Measurements from ENCODE around the gene KCNQ4.

Gene KCNQ4

DNA sequence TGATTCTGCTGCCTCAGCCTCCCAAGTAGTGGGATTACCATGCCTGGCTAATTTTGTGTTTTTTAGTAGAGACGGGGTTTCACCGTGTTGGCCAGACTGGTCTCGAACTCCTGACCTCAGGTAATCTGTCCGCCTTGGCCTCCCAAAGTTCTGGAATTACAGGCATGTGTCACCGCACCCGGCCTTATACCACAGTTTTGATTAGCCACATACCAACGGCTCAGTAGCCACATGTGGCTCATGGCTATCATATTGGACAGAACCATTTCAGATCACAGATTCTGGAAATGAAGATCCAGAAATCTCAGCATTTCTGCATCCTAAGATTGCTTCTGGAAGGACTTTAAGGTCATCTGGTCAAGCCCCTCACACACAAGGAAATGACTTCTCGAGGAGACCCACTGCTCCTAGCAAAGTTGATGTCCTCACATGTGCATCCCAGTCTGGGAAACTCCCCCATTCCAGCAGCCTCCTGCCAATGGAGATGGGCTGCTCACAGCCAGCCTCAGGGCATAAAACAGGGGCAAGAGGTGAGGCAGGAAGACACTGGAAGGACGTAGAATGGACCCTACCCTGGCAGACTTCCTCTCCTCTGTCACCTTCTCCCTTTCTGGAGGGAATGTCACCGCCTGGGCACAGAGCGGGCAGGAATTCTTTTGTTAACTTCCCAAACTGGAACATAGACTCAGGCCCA lies 96.0 kb downstream of the KCNQ4 start:
- TF ChIP-seq, protein P1, sequence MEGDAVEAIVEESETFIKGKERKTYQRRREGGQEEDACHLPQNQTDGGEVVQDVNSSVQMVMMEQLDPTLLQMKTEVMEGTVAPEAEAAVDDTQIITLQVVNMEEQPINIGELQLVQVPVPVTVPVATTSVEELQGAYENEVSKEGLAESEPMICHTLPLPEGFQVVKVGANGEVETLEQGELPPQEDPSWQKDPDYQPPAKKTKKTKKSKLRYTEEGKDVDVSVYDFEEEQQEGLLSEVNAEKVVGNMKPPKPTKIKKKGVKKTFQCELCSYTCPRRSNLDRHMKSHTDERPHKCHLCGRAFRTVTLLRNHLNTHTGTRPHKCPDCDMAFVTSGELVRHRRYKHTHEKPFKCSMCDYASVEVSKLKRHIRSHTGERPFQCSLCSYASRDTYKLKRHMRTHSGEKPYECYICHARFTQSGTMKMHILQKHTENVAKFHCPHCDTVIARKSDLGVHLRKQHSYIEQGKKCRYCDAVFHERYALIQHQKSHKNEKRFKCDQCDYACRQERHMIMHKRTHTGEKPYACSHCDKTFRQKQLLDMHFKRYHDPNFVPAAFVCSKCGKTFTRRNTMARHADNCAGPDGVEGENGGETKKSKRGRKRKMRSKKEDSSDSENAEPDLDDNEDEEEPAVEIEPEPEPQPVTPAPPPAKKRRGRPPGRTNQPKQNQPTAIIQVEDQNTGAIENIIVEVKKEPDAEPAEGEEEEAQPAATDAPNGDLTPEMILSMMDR (IDR thresholded peaks at IDR 0.05; ENCODE audit: borderline replicate concordance, control extremely low read depth, extremely low read depth, insufficient read depth, missing control alignments): no peak
- in situ Hi-C loops (cut with MboI; ENCODE audit: low sequenced_read_pairs, unreplicated experiment): no loop called here
- DNase-seq (ENCODE audit: low spot score): no peak

DNA sequence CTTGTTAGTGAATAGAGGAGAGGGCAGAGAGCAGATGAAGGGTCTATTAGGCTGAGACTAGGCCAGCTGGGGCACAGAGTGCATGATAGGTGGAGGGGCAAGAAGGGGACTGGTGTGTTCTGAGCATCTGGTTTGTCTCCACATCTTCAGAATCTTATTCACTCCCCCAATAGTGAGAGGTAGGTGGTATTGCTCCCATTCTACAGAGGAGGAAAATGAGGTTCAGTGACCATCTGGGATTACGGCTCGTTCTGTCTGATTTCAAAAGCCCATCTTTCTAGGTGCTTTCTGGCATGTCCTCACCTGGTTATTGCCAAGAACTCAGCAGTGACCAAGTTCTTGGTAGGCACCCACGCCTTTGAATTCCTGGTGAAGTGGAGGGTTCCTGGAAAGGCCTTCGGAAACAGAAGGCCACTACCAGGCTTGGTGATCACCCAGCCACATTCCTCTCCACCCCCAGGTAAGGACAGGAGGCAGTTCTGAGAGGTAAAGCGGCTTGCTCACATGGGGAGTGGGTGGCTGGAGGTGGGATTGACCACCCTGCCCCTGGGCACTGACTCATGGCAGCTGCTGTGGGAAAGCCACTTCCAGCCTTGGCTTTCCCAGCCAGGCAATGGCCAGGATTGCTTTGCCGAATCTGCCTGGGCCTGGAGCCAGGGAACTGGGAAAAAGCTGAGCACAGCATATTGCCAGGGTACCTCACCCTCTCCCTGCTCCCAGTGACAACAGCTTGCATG lies 97.4 kb downstream of the KCNQ4 start:
- no peak for DNase-seq (ENCODE audit: low spot score)
- TF ChIP-seq, protein P1 (IDR thresholded peaks at IDR 0.05; ENCODE audit: borderline replicate concordance, control extremely low read depth, extremely low read depth, insufficient read depth, missing control alignments): no peak
- in situ Hi-C loops (cut with MboI; ENCODE audit: low sequenced_read_pairs, unreplicated experiment): no loop called here

DNA sequence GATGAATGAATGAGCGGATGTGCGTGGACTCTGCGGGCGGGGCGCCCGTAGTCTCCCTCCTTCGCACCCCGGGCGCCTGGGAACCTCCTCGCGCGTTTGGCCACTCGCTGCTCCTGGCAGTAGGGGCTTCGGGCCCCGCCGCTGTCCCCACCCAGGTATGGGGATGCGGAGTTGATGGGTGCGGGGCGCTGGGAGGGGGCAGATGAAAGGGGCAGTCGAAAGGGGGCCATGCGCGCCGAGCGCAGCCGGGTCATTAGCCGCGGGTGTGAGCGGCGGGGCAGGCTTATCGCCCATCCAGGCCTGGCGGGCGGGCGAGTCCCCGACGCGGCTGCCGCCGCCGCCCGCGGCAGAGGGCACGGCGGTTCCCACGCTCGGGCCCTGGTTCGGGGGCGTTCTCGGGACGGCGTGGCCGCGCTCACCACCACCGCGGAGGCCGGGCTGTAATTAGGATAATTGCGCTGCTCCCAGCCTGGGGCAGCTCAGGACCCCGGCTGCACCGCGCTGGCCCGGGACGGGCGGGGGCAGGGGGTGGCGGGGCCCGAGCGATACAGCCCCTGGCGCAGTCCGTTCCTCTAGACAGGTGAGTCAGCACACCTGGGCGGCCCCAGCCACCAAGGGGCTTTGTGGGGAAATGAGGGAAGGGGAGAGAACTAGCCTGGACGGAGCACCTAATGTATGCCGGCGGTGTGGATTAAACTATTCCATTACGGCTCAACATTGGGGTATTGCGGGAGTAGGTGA lies 100.6 kb downstream of the KCNQ4 start:
- in situ Hi-C loops (cut with MboI; ENCODE audit: low sequenced_read_pairs, unreplicated experiment): no loop called here
- TF ChIP-seq, protein P1 (IDR thresholded peaks at IDR 0.05; ENCODE audit: borderline replicate concordance, control extremely low read depth, extremely low read depth, insufficient read depth, missing control alignments): no peak
- DNase-seq (ENCODE audit: low spot score): no peak

DNA sequence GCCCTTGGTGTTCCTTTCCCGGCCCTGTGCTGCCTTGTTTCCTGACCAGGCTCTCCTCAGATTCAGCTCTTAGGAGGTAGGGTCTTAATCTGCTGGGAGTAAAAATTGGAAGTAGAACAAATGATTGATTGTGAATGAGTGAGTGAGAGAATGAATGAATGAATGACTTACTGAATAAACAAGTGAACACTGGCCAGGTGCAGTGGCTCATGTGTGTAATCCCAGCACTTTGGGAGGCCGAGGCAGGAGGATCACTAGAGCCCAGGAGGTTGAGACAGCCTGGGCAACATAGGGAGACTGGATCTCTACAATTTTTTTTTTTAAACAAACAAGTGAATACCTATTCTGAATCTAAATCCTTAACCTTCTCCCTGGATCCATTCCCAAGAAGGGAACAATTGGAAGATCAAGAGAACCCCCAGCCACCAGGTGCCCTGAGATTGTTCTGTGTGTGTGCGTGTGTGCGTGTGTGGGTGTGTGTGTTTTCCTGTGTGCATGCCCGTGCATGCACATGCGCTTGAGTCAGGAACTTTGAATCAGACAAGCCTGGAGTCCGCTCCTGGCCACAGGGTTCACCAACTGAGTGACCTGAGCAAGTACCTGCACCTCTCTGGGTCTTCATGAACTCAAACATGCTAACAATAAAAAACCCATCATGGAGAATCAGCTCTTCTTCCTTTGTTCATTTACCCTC lies 102.9 kb downstream of the KCNQ4 start:
- TF ChIP-seq, protein P1 (IDR thresholded peaks at IDR 0.05; ENCODE audit: borderline replicate concordance, control extremely low read depth, extremely low read depth, insufficient read depth, missing control alignments): no peak
- DNase-seq (ENCODE audit: low spot score): no peak
- in situ Hi-C loops (cut with MboI; ENCODE audit: low sequenced_read_pairs, unreplicated experiment): no loop called here

DNA sequence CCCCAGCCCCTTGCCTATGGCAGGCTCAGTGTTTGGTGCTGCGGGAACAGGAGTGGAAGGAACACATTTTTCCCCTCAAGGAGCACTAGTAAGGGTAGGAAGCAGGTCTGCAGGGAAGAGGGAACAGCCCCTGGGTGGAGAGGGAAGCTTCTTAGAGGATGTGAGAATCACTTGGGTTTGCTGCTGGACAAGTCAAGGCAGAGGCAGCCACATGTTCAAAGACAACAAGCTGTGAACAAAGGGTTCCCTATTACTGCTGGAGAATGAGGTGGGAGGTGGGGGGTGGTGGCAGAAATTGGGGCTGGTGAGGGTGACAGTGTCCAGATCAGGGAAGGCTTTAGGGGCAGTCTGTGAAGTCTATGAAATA lies 103.4 kb downstream of the KCNQ4 start:
- TF ChIP-seq, protein P1 (IDR thresholded peaks at IDR 0.05; ENCODE audit: borderline replicate concordance, control extremely low read depth, extremely low read depth, insufficient read depth, missing control alignments): no peak
- DNase-seq (ENCODE audit: low spot score): no peak
- in situ Hi-C loops (cut with MboI; ENCODE audit: low sequenced_read_pairs, unreplicated experiment): no loop called here

DNA sequence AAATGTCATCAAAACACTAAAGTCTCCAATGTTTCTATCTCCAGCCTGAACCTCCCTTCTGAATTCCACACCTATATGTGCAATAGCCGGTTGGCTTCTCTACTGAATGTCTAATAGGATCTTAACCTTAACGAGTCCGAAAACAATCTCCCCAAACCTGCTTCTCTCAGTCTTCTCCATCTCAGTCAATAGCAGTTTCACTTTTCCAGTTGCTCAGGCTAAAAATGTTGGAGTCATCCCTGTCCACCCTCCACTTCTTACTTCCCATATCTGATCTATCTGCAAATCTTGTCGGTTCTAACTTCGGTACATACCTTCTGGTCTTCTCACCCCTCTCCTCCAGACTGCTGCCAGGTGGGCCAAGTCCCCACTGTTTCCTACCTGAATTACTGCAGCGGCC lies 104.1 kb downstream of the KCNQ4 start:
- DNase-seq (ENCODE audit: low spot score): no peak
- TF ChIP-seq, protein P1 (IDR thresholded peaks at IDR 0.05; ENCODE audit: borderline replicate concordance, control extremely low read depth, extremely low read depth, insufficient read depth, missing control alignments): no peak
- in situ Hi-C loops (cut with MboI; ENCODE audit: low sequenced_read_pairs, unreplicated experiment): no loop called here

Data from GM13976 (cell line).